ENCODE results near the gene RGS7. TPM values are rescaled to one million over a fixed set of nuclear protein-coding genes. Genes with fewer than 3 reads are reported as not detected.

The RGS7 gene
- polyA plus RNA-seq, 3 donors from 2014 or later, result not detected

- DNase-seq, result no peak
- H3K27ac Mint-ChIP-seq, result no peak overlapping the region
- no peaks in the 10 kb centered on the region for H3K36me3 Mint-ChIP-seq
- H3K4me3 Mint-ChIP-seq, result no peak overlapping the region
- no peaks in the 10 kb centered on the region for H3K4me1 Mint-ChIP-seq
- peaks cover 0 to 8% (median 0%) of the 10 kb centered on the region in 6 donors for H3K9me3 Mint-ChIP-seq
- peaks cover 0 to 3% (median 2%) of the 10 kb centered on the region in 3 donors for H3K27me3 Mint-ChIP-seq (ENCODE audit: low read depth in 3 of 3)
These were observed 525.1 kb downstream of the RGS7 start for GRCh38 chr1:240831922-240832321.

GRCh38 chr1:240831191-240831631 is 525.8 kb downstream of the RGS7 start:
- DNase-seq, result no peak
- Mint-ChIP-seq H3K27ac (no peak overlapping the region), H3K27me3 (ENCODE audit: low read depth in 3 of 3) (peaks cover 0 to 3% (median 2%) of the 10 kb centered on the region in 3 donors), H3K36me3 (no peaks in the 10 kb centered on the region), H3K9me3 (peaks cover 0 to 8% (median 0%) of the 10 kb centered on the region in 6 donors), H3K4me1 (no peaks in the 10 kb centered on the region), H3K4me3 (no peak overlapping the region)

DNA sequence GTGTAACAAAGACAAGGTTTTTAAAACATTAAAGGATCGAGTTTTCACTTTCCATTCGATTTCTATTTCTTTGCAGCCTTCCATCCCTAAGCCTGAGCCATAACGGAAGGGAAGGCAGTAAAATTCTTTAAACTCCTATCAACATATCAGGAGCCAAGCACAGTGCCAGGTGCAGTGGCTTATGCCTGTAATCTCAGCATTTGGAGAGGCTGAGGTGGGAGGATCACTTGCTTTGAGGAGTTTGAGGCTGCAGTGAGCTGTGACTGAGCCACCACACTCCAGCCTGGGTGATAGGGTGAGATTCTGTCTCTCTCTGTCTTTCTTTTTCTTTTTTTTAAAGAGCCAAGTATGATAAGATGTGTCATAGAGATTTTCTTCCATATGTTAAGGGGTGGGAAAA is 527.5 kb downstream of the RGS7 start:
- Mint-ChIP-seq H3K36me3 (no peaks in the 10 kb centered on the region), H3K27ac (no peak overlapping the region), H3K4me3 (no peak overlapping the region), H3K27me3 (ENCODE audit: low read depth in 3 of 3) (peaks cover 2 to 3% (median 3%) of the 10 kb centered on the region in 3 donors), H3K9me3 (peaks cover 0 to 6% (median 1%) of the 10 kb centered on the region in 6 donors), H3K4me1 (no peaks in the 10 kb centered on the region)
- no peak for DNase-seq

- Mint-ChIP-seq H3K27me3 (ENCODE audit: low read depth in 3 of 3) (peaks cover 2 to 3% (median 3%) of the 10 kb centered on the region in 3 donors), H3K27ac (no peak overlapping the region), H3K4me3 (no peak overlapping the region)
These were observed 529.2 kb downstream of the RGS7 start for GRCh38 chr1:240827786-240828185.

DNA sequence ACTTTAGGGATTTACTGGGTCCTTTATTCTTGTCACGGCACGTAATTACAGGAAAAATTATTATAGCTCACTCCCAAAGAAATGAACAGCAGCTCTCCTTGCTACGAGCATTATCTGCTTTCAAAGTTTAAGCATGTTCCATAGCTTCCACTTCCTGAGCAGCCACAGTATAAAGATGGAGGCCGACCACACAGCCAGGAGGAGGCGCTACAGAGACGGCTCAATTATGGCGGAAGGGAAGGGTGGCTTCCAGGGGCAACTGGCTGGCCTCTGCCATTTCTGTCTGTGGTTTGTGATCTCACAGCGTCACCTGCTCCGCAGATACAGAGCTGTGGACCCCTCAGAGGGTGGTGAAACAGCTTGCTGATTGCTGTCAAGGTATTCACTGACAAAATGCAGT is 532.8 kb downstream of the RGS7 start:
- Mint-ChIP-seq H3K4me3 (no peak overlapping the region), H3K36me3 (no peaks in the 10 kb centered on the region), H3K9me3 (peaks cover 0 to 12% (median 5%) of the 10 kb centered on the region in 6 donors), H3K4me1 (no peaks in the 10 kb centered on the region), H3K27ac (no peak overlapping the region), H3K27me3 (ENCODE audit: low read depth in 3 of 3) (peaks cover 0 to 3% (median 0%) of the 10 kb centered on the region in 3 donors)
- no peak for DNase-seq

More at GRCh38 chr1:240827786-240828185, 529.2 kb downstream of the RGS7 start:
- Mint-ChIP-seq H3K9me3 (peaks cover 0 to 6% (median 1%) of the 10 kb centered on the region in 6 donors), H3K36me3 (no peaks in the 10 kb centered on the region), H3K4me1 (no peaks in the 10 kb centered on the region)
- no peak for DNase-seq

DNA sequence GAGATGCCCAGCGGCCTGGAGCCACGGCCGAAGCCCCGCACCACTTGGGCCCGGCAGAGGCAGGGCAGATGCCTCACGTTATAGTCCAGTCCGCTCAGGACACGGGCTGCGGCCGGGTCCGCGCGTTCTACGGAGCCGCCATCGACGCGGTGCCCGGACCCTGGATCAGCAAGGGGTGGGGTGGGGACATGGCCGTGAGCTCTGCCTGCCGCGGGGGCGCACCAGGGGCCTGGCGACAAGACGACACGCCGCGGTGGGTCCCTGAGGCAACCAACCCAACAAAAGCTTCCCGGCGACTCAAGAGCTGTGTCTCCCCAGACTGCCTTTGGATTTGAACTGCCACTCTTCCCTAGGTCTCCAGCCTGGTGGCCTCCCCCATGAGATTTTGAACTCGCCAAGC is 533.6 kb downstream of the RGS7 start:
- Mint-ChIP-seq H3K27ac (no peak overlapping the region), H3K9me3 (peaks cover 0 to 18% (median 9%) of the 10 kb centered on the region in 6 donors), H3K4me3 (no peak overlapping the region), H3K27me3 (ENCODE audit: low read depth in 3 of 3) (peaks cover 0 to 3% (median 0%) of the 10 kb centered on the region in 3 donors), H3K36me3 (no peaks in the 10 kb centered on the region), H3K4me1 (no peaks in the 10 kb centered on the region)
- no peak for DNase-seq

DNA sequence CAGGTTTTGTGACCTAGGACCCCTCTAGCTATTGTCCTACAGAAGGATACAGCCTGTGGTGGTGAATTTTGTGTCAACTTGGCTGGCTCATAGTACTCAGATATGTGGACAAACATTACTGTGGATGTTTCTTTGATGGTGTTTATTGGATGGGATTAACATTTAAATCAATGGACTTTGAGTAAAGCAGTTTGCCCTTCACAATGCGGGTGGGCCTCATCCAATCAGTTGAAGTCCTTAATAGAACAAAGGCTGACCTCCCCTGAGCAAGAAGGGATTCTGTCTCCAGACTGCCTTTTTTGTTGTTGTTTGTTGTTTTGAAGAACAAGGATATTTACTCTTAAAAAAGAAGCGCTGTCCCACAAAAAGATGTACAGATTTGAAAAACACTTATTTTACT is 535.1 kb downstream of the RGS7 start:
- no peak for DNase-seq
- H3K9me3 Mint-ChIP-seq, result peaks cover 0 to 18% (median 11%) of the 10 kb centered on the region in 6 donors
- H3K27me3 Mint-ChIP-seq (ENCODE audit: low read depth in 3 of 3), result peaks cover 0 to 3% (median 0%) of the 10 kb centered on the region in 3 donors
- H3K4me3 Mint-ChIP-seq, result no peak overlapping the region
- no peak overlapping the region for H3K27ac Mint-ChIP-seq
- no peaks in the 10 kb centered on the region for H3K36me3 Mint-ChIP-seq
- H3K4me1 Mint-ChIP-seq, result no peaks in the 10 kb centered on the region

GRCh38 chr1:240820816-240821215 is 536.2 kb downstream of the RGS7 start:
- no peak overlapping the region for H3K27ac Mint-ChIP-seq
- H3K4me1 Mint-ChIP-seq, result no peaks in the 10 kb centered on the region
- peaks cover 0 to 3% (median 0%) of the 10 kb centered on the region in 3 donors for H3K27me3 Mint-ChIP-seq (ENCODE audit: low read depth in 3 of 3)
- H3K4me3 Mint-ChIP-seq, result no peak overlapping the region
- no peak for DNase-seq
- no peaks in the 10 kb centered on the region for H3K36me3 Mint-ChIP-seq
- H3K9me3 Mint-ChIP-seq, result peaks cover 0 to 17% (median 11%) of the 10 kb centered on the region in 6 donors

- no peaks in the 10 kb centered on the region for H3K27me3 Mint-ChIP-seq (ENCODE audit: low read depth in 3 of 3)
- no peak overlapping the region for H3K4me3 Mint-ChIP-seq
- no peaks in the 10 kb centered on the region for H3K4me1 Mint-ChIP-seq
- H3K9me3 Mint-ChIP-seq, result peaks cover 0 to 21% (median 8%) of the 10 kb centered on the region in 6 donors
- no peaks in the 10 kb centered on the region for H3K36me3 Mint-ChIP-seq
- H3K27ac Mint-ChIP-seq, result no peak overlapping the region
- no peak for DNase-seq
These were observed 540.5 kb downstream of the RGS7 start for GRCh38 chr1:240816472-240816871.

DNA sequence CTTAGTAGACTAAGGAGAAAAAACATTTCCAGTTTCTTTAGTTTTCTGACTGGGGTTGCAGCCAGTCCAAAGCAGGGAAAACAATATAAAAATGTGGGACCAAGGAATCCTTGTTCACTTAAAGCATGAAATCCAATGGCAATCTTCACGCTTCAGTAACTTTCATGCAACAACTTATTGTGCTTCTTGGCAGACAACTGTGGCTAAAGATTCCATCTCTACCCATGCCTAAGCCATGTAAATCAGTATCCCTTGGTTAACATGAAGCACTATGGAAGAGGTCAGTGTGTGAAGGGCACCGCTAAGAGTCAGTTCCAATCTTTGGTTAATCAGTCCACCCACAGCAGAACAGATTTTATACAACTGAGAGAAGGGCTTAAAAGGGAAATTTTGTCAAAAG is 543.3 kb downstream of the RGS7 start:
- no peak for DNase-seq
- Mint-ChIP-seq H3K4me3 (no peak overlapping the region), H3K27me3 (ENCODE audit: low read depth in 3 of 3) (no peaks in the 10 kb centered on the region), H3K9me3 (peaks cover 0 to 9% (median 4%) of the 10 kb centered on the region in 6 donors), H3K27ac (no peak overlapping the region), H3K36me3 (no peaks in the 10 kb centered on the region), H3K4me1 (no peaks in the 10 kb centered on the region)

DNA sequence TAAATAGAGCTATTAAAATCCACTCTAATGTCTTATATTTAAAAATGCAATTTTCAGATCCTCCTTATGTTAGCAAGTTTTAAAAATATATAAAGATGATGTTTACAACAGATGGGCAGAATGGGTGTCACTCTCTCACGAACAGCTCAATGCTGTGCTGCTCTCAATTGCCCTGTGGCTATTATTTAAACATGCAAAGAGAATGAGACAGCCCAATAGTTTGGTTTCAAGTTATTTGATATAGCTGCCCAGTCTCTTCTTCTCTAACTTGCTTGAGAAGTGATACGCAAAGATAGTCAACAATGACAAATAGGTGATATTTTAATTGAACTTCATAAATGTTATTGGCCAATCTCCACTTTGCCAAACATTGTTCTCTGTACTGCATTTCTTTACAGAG is 545.7 kb downstream of the RGS7 start:
- no peaks in the 10 kb centered on the region for H3K4me1 Mint-ChIP-seq
- peaks cover 0 to 6% (median 0%) of the 10 kb centered on the region in 6 donors for H3K9me3 Mint-ChIP-seq
- H3K27ac Mint-ChIP-seq, result no peak overlapping the region
- H3K27me3 Mint-ChIP-seq (ENCODE audit: low read depth in 3 of 3), result peaks cover 0 to 3% (median 0%) of the 10 kb centered on the region in 3 donors
- no peak overlapping the region for H3K4me3 Mint-ChIP-seq
- DNase-seq, result no peak
- no peaks in the 10 kb centered on the region for H3K36me3 Mint-ChIP-seq

GRCh38 chr1:240808381-240808780 is 548.6 kb downstream of the RGS7 start:
- Mint-ChIP-seq H3K9me3 (peaks cover 0 to 6% (median 0%) of the 10 kb centered on the region in 6 donors), H3K27ac (no peak overlapping the region), H3K4me1 (no peaks in the 10 kb centered on the region), H3K27me3 (ENCODE audit: low read depth in 3 of 3) (peaks cover 2 to 3% (median 3%) of the 10 kb centered on the region in 3 donors), H3K4me3 (no peak overlapping the region), H3K36me3 (no peaks in the 10 kb centered on the region)
- no peak for DNase-seq

DNA sequence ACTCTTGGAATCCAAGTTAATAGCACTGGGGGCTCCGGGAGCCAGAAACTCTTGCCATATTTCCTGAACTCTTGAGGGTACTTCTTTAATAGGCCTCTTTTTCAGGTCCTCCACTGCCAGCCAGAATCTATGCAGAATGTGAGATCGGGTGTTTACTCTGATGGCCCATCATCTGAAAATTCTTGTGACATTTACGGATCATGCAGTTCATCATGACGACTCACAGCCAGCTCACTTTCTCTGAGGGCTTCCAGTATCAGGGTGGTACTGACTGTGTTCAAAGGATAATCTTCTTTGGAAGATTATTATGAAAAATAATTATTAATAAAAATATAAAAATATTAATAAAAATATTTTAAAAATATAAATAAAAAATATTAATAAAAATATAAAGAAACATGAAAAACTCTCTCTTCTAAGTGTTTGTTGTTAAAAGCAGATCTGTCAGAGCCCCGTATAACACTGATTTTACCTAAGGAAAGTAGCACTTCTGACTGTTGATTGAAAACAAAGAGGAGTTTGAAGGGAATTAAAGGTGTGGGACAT is 550.7 kb downstream of the RGS7 start:
- no peak overlapping the region for H3K4me3 Mint-ChIP-seq
- no peaks in the 10 kb centered on the region for H3K36me3 Mint-ChIP-seq
- H3K9me3 Mint-ChIP-seq, result peaks cover 0 to 2% (median 0%) of the 10 kb centered on the region in 6 donors
- H3K4me1 Mint-ChIP-seq, result no peaks in the 10 kb centered on the region
- H3K27me3 Mint-ChIP-seq (ENCODE audit: low read depth in 3 of 3), result peaks cover 2 to 3% (median 3%) of the 10 kb centered on the region in 3 donors
- H3K27ac Mint-ChIP-seq, result no peak overlapping the region
- no peak for DNase-seq

GRCh38 chr1:240804475-240804874 is 552.5 kb downstream of the RGS7 start:
- peaks cover 2 to 3% (median 3%) of the 10 kb centered on the region in 3 donors for H3K27me3 Mint-ChIP-seq (ENCODE audit: low read depth in 3 of 3)
- H3K4me1 Mint-ChIP-seq, result no peaks in the 10 kb centered on the region
- no peaks in the 10 kb centered on the region for H3K36me3 Mint-ChIP-seq
- peaks cover 0 to 2% (median 0%) of the 10 kb centered on the region in 6 donors for H3K9me3 Mint-ChIP-seq
- no peak for DNase-seq
- H3K27ac Mint-ChIP-seq, result no peak overlapping the region
- no peak overlapping the region for H3K4me3 Mint-ChIP-seq

DNA sequence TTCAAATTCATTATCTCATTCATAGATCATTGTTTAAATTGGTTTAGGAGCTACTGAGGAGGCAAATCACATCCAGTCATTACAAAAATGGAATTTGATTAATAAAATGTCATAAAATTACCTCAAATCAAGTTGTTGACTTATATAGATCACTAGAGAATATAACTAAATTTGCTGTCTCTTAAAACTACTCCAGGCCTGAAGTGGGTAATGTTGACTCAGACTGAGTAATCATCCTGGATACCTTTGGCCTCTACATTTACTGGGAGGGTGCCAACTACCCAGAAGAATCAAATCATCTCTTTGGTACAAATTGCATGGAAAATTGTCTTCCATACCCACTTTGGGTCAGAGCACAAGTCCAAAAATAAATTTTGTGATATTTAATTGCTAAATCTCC is 553.9 kb downstream of the RGS7 start:
- H3K36me3 Mint-ChIP-seq, result no peaks in the 10 kb centered on the region
- peaks cover 0 to 2% (median 0%) of the 10 kb centered on the region in 6 donors for H3K9me3 Mint-ChIP-seq
- no peak for DNase-seq
- peaks cover 2 to 3% (median 2%) of the 10 kb centered on the region in 3 donors for H3K27me3 Mint-ChIP-seq (ENCODE audit: low read depth in 3 of 3)
- no peaks in the 10 kb centered on the region for H3K4me1 Mint-ChIP-seq
- H3K27ac Mint-ChIP-seq, result no peak overlapping the region
- no peak overlapping the region for H3K4me3 Mint-ChIP-seq

All from immature natural killer cell (primary cell).